Measurements from ENCODE around the gene SHANK2. TPM values are rescaled to one million over a fixed set of nuclear protein-coding genes. Genes with fewer than 3 reads are reported as not detected.

SHANK2 gene
- total and polyA plus RNA-seq, 10 of the 15 experiments (the other 5 are each of a cell fraction or from before 2014, with no cell fraction given) = 0.01 to 0.31 (median 0.10) TPM; not detected in 5

- Histone ChIP-seq H3K4me2 (ENCODE audit: control insufficient read depth, insufficient read depth) (no peak overlapping the region), H3K27me3 (replicated peaks in 1 of 2; ENCODE audit: control insufficient read depth in 2 of 2, insufficient read depth in 2 of 2, low read length in 1 of 2) (no peaks in the 10 kb centered on the region; a peak in 1 of 4 replicates), H3K9ac (ENCODE audit: control insufficient read depth, insufficient read depth, low read length) (no peak overlapping the region), H3K4me3 (no peak overlapping the region), H3K79me2 (ENCODE audit: control insufficient read depth, insufficient read depth, low read length) (no peaks in the 10 kb centered on the region), H3K36me3 (ENCODE audit: control insufficient read depth in 2 of 2, insufficient read depth in 2 of 2, low read length in 1 of 2) (no peaks in the 10 kb centered on the region; a peak in 1 of 4 replicates), H3K27ac (ENCODE audit: control insufficient read depth, insufficient read depth) (no peak overlapping the region), H3K9me3 (replicated peaks; ENCODE audit: control insufficient read depth, insufficient read depth, low read length) (no peaks in the 10 kb centered on the region; the same call in 2 of the 3 replicates), H3K4me1 (ENCODE audit: control insufficient read depth, insufficient read depth, low read length) (no peaks in the 10 kb centered on the region; the same call in 1 of the 2 replicates), H2AFZ (ENCODE audit: control insufficient read depth, low read depth, low read length) (no peak overlapping the region), H4K20me1 (ENCODE audit: control insufficient read depth, insufficient read depth) (no peaks in the 10 kb centered on the region)
- ChIA-PET RAD21 (ENCODE audit: unreplicated experiment) (no interaction called here), SMC1A (ENCODE audit: uncharacterized antibody, unreplicated experiment) (no interaction called here), CTCF (no interaction called here), POLR2A (no interaction called here)
- in situ Hi-C loops (cut with MboI) (no loop called here), intact Hi-C loops (cut with micrococcal nuclease; ENCODE audit: unreplicated experiment) (no loop called here)
- FAIRE-seq (no peak), ATAC-seq (no peak), DNase-seq (ENCODE audit: low read depth, low spot score) (no peak)
- no TSS peak for BruUV-seq (replicated peaks)
- WGBS (ENCODE audit: insufficient coverage, insufficient replicate concordance, low lambda C conversion rate, missing lambda C conversion rate) = 12% methylated on average over 7 of the region's 7 CpGs
- TF ChIP-seq HDAC6 (IDR thresholded peaks at IDR 0.05; ENCODE audit: unreplicated experiment) (no peak), ETV6 (conservative IDR thresholded peaks at IDR 0.05 in 1 of 2, IDR thresholded peaks at IDR 0.05 in 1 of 2; ENCODE audit: borderline replicate concordance in 1 of 2, low read depth in 1 of 2) (no peak), STAT3 (IDR thresholded peaks at IDR 0.05; ENCODE audit: low read depth, low read length) (no peak), ZNF217 (IDR thresholded peaks at IDR 0.05) (no peak), RELB (IDR thresholded peaks at IDR 0.05; ENCODE audit: low read depth) (no peak), SPI1 (IDR thresholded peaks at IDR 0.05; ENCODE audit: borderline replicate concordance, insufficient read depth, low read depth, low read length) (no peak), MEF2A (IDR thresholded peaks at IDR 0.05; ENCODE audit: insufficient read depth, low read depth, low read length) (no peak), ZNF207 (IDR thresholded peaks at IDR 0.05; ENCODE audit: borderline replicate concordance) (no peak), FOS (IDR thresholded peaks at IDR 0.05; ENCODE audit: borderline replicate concordance, extremely low read depth, insufficient read length) (no peak), ZBED1 (IDR thresholded peaks at IDR 0.05; ENCODE audit: borderline replicate concordance) (no peak), NR2F1 (conservative IDR thresholded peaks at IDR 0.05) (no peak), POLR2AphosphoS2 (IDR thresholded peaks at IDR 0.05; ENCODE audit: low read depth, low read length) (no peak)
- TF ChIP-seq, protein P1, sequence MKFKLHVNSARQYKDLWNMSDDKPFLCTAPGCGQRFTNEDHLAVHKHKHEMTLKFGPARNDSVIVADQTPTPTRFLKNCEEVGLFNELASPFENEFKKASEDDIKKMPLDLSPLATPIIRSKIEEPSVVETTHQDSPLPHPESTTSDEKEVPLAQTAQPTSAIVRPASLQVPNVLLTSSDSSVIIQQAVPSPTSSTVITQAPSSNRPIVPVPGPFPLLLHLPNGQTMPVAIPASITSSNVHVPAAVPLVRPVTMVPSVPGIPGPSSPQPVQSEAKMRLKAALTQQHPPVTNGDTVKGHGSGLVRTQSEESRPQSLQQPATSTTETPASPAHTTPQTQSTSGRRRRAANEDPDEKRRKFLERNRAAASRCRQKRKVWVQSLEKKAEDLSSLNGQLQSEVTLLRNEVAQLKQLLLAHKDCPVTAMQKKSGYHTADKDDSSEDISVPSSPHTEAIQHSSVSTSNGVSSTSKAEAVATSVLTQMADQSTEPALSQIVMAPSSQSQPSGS (IDR thresholded peaks at IDR 0.05; ENCODE audit: low read length) = no peak
Observed at GRCh38 chr11:71239581-71239980, 12.8 kb downstream of the SHANK2 start.

Measured in GM12878 (cell line).